Activated naive CD4-positive, alpha-beta T cell treated with anti-CD3 and anti-CD28 coated beads, Interleukin-2, amount 50 U/mL, for 24 hours (primary cell): ENCODE data around the gene MAML2.

ENCODE experiments used
- H3K27ac Mint-ChIP-seq: one replicate; pipeline ENCODE4 v1.8.0; 2021; ENCODE audit warnings: mild to moderate bottlenecking, mixed read lengths
- H3K27me3 Mint-ChIP-seq: one replicate; pipeline ENCODE4 v1.8.0; 2021; ENCODE audit warnings: mixed read lengths
- H3K36me3 Mint-ChIP-seq: one replicate; pipeline ENCODE4 v1.8.0; 2021; ENCODE audit warnings: mixed read lengths
- H3K4me1 Mint-ChIP-seq: one replicate; pipeline ENCODE4 v1.8.0; 2021; ENCODE audit warnings: mixed read lengths
- H3K4me3 Mint-ChIP-seq: one replicate; pipeline ENCODE4 v1.8.0; 2021; ENCODE audit warnings: mild to moderate bottlenecking, mixed read lengths
- H3K9me3 Mint-ChIP-seq: one replicate; pipeline ENCODE4 v1.8.0; 2021; ENCODE audit warnings: mixed read lengths

The MAML2 gene

DNA sequence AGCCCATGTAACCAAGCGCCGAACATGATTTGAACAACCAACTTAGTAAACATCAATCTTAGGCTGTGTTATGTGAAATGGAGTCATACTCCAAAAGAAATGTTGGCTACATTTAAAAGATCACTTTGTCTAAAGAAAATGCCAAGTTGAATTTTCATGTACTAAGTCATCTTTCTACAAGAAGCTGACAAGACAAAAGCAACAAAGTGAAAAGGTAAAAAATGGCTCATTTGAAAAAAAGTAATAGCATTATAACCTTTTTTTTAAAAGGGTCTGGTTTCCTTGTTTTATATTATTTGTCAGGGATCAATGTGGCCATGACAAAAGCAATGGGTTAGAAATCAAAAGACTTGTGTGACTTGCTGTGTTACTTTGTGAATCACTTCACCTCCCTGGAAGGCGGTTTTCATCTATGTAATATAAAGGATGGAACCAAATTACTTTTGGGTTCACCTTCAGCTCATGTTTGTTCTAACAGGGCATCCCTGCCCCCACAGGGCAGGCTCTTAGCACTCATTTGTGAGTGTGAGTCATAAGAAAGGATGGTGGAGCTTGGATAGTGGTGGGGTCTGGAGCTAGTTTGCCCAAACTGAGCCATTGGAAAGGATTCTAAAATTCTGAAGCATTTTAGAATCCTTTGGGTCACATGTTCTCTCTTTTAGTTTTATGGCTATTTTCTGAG, 287.1 kb downstream of the MAML2 start:
- Mint-ChIP-seq H3K9me3 (peaks cover 5% of the 10 kb centered on the region), H3K27me3 (no peaks in the 10 kb centered on the region), H3K4me3 (no peak overlapping the region), H3K27ac (peak overlapping the region; percentile 91), H3K4me1 (peaks cover 84% of the 10 kb centered on the region), H3K36me3 (peaks cover 38% of the 10 kb centered on the region)

DNA sequence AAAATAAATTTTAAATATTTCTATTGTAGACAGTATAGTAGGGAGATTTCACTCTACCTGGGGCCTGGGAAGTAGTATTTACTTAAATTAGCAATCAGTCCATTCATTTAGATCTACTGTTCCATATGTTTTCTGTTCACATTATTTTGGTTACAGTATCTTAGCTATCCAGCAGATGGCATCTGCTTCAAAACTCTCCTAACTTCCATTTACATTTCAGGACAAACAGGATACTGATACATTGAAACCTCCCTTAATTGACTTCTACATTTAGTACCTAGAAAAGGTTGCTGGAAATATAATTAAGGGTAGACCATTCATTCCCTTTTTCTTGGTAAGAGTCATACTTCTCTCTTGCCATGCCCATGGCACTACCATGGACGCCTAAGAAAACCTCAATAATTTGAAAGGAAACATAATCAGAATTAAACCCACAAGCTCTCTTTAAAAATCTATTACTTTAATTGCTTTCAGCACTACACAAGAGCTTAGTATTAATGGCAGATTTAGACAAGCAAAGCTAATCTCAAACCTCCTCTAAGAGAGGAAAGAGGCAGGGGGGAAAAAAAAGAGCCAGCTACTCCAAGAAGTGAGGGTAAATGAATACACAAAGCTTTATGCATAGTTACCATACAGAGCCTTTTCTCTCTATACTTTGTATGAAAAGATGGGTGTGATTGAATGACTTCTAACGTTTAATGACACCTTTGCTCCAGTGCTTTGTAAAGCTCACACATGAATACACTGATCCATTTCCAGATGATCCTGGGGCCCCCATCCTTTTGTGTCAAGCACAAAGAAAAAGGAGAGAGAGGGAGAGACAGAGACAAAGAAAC, 287.9 kb downstream of the MAML2 start:
- peaks cover 40% of the 10 kb centered on the region for H3K36me3 Mint-ChIP-seq
- peak overlapping the region; percentile 91 for H3K27ac Mint-ChIP-seq
- H3K9me3 Mint-ChIP-seq, result peaks cover 9% of the 10 kb centered on the region
- no peaks in the 10 kb centered on the region for H3K27me3 Mint-ChIP-seq
- peak overlapping the region; percentile 36 for H3K4me3 Mint-ChIP-seq
- H3K4me1 Mint-ChIP-seq, result peaks cover 84% of the 10 kb centered on the region

DNA sequence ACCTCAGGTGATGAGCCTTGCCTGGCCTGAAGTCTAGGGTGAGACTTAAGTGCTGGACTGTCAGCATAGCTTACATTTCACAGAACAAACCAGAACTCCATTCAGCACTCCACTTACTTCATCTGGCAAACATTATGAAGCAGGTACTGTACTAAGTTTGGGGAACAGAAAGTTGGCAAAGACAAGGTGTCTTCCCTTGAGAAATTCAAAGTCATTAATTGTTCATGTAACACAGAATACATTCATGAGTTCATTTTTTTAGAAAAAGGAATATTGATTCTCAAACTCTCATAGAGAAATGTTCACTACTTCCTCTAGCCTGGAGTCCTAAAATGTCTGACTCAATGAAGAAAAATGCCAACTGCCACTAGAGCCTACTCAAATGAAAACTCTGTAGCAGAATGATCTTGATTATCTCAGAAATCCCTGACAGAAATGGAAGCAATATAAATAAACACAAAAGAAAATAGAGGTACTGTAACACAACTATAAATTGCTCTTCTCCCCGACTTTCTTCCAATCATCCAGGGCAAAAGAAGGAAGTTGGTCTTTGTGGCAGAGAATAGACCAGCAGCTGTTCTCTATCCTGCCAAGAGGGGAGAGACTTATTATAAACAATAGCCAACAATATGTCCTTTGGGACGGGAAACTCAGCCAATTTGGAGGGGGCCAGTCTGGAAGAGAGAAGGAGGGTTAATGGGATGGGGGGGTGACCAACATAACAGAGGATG, 289.9 kb downstream of the MAML2 start:
- Mint-ChIP-seq H3K4me1 (peaks cover 87% of the 10 kb centered on the region), H3K4me3 (no peak overlapping the region), H3K36me3 (peaks cover 36% of the 10 kb centered on the region), H3K27ac (peak overlapping the region; percentile 61), H3K27me3 (no peaks in the 10 kb centered on the region), H3K9me3 (peaks cover 10% of the 10 kb centered on the region)

DNA sequence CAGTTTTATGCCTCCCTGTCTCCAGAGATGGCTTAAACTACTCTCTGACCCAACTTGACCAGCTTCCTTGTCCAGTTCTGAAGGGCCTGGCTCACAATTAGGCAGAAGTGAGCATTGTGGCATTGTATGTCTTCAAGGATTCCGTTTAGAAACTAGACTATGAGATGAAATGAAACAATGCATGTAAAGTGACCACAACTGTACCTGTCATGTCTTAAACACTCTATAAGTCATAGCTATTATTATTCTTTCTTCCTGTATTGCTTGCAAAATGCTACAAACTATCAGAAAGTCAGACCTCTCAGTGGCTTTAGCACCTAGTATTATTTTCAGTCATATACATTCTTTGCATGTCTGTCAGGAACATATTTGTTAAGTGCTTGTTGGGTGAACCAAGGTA, 291.2 kb downstream of the MAML2 start:
- H3K27ac Mint-ChIP-seq, result peak overlapping the region; percentile 80
- peaks cover 10% of the 10 kb centered on the region for H3K9me3 Mint-ChIP-seq
- peaks cover 82% of the 10 kb centered on the region for H3K4me1 Mint-ChIP-seq
- H3K36me3 Mint-ChIP-seq, result peaks cover 31% of the 10 kb centered on the region
- H3K27me3 Mint-ChIP-seq, result no peaks in the 10 kb centered on the region
- no peak overlapping the region for H3K4me3 Mint-ChIP-seq

DNA sequence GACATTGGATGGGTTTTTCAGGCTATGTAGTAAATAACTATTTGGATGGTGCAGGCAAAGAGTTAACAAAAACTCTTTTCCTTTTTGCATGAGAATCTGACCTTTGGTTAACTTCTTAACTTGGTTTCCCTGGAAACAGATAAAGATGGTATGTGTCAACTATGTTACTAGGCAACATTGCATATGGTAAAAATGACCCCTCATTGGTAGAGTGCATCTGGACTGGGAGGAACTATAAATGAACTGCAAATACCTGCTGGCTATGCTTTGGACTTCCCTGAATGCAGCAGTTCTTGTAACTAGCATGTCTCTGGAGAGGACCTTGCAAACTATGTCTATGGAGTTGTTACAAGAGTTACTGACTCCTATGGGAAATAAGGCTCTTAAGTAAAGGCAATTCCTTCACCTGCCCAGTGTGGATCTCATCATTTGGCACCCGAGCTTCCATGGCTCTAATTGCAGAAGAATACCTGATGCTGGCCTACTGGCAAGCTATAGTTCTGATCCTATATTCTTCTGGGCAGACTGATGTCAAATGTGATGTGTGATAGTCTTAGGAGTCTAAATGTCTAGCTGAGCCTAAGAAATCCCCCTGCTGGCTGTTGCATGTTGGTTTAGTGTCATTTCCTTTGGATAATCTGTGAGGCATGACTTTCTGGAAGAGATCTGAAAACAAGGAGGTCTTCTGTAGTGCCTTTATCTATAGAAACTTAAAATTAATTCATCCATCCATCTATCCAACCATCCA, 292.4 kb downstream of the MAML2 start:
- H3K27ac Mint-ChIP-seq, result no peak overlapping the region

DNA sequence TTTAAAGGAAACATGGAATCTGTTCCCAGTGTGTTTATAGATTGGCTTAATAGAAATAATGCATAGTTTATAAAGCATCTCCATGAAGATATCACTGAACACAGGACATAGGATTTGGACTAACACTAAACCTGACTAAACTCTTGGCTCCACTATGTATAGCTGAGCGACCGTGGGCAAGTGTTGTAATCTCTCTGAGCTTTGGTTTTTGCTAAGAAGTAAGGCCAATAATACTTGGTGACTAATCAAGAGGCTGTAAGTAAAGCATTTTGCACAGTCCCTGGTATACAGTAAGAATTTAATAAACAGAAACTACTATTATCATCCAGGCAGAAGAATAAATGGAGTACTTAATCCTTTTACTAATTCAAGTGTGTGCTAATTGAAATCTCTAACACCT, 293.6 kb downstream of the MAML2 start:
- Mint-ChIP-seq H3K4me3 (no peak overlapping the region), H3K4me1 (peaks cover 78% of the 10 kb centered on the region), H3K27ac (no peak overlapping the region), H3K9me3 (peaks cover 10% of the 10 kb centered on the region), H3K36me3 (peaks cover 37% of the 10 kb centered on the region), H3K27me3 (no peaks in the 10 kb centered on the region)

More for the DNA sequence above, 292.4 kb downstream of the MAML2 start:
- Mint-ChIP-seq H3K27me3 (no peaks in the 10 kb centered on the region), H3K36me3 (peaks cover 36% of the 10 kb centered on the region), H3K9me3 (peaks cover 10% of the 10 kb centered on the region), H3K4me3 (no peak overlapping the region), H3K4me1 (peaks cover 82% of the 10 kb centered on the region)

DNA sequence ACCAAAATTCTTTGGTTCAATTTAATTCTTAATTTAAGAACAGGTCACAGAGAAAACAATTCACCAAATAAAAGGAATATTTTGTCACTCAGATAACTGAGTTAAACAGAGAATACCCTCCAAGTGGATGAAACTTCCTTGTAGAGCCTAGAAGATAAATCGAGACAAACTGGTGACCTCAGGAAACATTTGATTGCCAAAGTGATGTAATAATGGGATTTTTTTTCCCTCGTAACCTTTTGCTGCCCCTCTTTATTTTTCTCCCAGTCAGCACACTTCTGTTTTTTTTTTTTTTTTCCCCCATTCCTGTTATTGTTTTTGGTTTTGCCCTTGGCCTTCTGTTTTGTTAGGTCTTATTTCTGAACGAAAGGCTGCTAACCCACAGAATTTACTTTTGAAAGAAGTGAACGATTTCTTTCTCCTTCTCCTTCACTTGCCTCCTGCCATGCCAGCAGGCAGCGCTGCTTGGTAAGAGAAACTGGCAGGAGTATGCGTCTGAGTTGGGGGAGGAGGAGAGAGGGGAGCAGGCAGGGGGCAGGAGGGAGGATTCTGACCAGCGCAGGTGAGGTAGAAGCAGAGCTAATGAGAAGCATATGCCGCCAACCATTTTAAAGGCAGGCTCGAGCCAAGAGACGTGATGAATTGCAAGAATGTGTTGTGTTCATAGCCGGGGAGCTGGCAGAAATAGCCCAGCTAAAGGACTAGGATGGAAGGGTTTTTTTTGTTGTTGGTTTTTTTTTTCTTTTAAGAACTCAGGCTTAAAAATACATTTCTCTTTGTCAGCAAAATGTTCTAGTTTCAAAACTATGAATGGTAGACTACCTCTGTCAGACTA, 297.2 kb downstream of the MAML2 start:
- no peak overlapping the region for H3K4me3 Mint-ChIP-seq
- peaks cover 80% of the 10 kb centered on the region for H3K4me1 Mint-ChIP-seq
- H3K9me3 Mint-ChIP-seq, result peaks cover 5% of the 10 kb centered on the region
- no peaks in the 10 kb centered on the region for H3K27me3 Mint-ChIP-seq
- peak overlapping the region; percentile 86 for H3K27ac Mint-ChIP-seq
- peaks cover 29% of the 10 kb centered on the region for H3K36me3 Mint-ChIP-seq

DNA sequence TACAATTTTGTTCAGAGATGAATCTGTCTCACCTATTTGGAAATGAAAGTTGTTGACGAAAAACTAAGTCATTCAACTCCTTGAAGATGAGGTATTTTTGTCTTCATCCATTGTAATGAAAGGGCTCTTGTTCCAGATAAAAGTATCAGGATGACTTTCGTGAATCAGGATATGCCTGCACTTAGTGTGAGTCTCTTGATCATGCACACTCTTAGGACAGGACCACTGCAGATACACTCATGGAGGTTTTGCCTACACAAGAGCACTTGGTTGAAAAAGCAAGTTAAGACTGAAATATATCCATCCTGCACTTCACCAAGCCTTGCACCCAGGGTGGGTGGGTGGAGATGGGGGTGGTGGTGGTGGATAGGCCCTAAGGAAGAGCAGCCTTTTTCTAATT, 298.2 kb downstream of the MAML2 start:
- Mint-ChIP-seq H3K27me3 (no peaks in the 10 kb centered on the region), H3K4me3 (no peak overlapping the region), H3K4me1 (peaks cover 70% of the 10 kb centered on the region), H3K9me3 (no peaks in the 10 kb centered on the region), H3K27ac (no peak overlapping the region), H3K36me3 (peaks cover 22% of the 10 kb centered on the region)

DNA sequence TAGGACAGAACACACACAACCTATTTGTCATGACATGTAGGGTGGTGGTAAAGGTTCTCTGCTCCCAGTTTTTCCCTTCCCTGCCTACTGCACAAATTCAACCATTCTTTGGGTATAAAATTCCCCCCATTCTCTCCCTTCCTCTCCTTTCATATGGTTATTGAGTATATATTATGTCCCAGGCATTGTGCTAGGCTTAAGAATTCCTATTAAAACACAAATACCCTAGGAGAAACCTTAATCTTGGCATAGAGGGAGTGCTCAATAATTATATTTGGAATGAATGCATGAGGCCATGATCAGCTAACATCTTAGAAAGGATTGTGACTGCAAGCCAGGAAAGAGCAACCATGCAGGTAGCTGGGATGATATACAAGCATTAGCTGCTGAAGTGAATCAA, 298.7 kb downstream of the MAML2 start:
- H3K27ac Mint-ChIP-seq, result no peak overlapping the region
- H3K36me3 Mint-ChIP-seq, result peaks cover 20% of the 10 kb centered on the region
- no peaks in the 10 kb centered on the region for H3K27me3 Mint-ChIP-seq
- H3K4me1 Mint-ChIP-seq, result peaks cover 70% of the 10 kb centered on the region
- H3K9me3 Mint-ChIP-seq, result no peaks in the 10 kb centered on the region
- no peak overlapping the region for H3K4me3 Mint-ChIP-seq

DNA sequence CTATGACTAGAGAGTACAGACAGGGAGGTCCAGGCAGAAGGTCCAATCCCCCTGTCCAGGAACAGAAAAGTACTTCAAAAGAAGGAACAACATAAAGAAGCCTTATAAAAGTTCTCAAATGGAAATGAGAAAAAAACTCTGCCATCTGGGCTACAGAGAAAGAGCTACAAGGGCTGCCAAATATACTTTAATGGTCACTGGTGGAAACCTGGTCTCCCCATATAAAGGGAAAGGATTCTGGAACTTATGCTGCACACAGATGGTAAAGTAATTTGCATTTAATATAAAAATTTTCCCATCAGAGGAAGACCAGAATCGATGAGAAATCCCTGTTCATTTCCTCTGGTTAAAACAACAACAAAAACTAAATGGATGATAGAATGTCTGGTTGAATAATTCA, 299.7 kb downstream of the MAML2 start:
- Mint-ChIP-seq H3K27me3 (no peaks in the 10 kb centered on the region), H3K9me3 (no peaks in the 10 kb centered on the region), H3K27ac (peak overlapping the region; percentile 41), H3K4me1 (peaks cover 73% of the 10 kb centered on the region), H3K36me3 (peaks cover 23% of the 10 kb centered on the region), H3K4me3 (no peak overlapping the region)

DNA sequence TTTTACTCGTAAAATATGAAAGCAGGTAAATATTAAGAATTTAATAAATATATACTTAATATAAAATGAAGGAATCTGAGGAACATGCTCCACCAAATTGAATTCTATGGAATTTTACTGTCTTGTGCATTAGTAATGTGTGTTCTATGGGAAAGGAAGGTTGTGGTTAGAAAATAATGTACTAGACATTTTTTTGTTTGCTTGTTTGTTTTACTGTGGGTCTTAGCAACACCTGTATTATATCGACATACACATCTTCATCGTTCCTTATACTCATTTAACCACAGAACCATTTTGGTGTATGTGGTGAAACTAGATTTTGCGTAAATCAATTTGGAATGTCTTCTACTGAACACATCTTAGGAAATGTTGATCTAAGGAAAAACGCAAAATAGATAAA, 304.9 kb downstream of the MAML2 start:
- peaks cover 22% of the 10 kb centered on the region for H3K36me3 Mint-ChIP-seq
- no peaks in the 10 kb centered on the region for H3K9me3 Mint-ChIP-seq
- H3K27me3 Mint-ChIP-seq, result no peaks in the 10 kb centered on the region
- H3K27ac Mint-ChIP-seq, result no peak overlapping the region
- peaks cover 82% of the 10 kb centered on the region for H3K4me1 Mint-ChIP-seq
- H3K4me3 Mint-ChIP-seq, result no peak overlapping the region

DNA sequence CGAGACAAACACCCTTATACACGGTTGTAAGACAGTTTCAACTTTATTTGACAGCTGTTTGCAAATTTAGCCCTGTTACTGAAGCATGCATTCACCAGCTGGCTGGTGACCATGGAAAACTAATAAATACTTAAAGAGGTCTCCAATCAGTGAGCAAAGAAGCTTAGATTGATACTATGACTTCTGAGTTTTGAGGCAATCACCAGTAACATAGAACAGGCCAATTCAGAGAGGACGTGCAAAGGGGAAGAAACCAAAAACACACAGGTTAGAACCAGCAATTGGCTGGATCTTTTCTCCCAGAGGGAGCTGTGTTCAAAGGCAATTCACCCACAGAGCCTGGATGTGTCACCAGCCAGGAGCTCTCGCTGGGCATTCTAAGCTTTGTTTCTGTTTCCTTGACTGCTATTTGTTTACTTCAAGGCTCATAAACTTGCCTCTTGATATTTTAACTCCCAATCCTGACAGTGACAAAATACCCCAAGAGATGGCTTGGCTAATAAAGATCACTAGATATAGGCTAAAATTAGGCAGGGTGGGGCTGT, 305.5 kb downstream of the MAML2 start:
- Mint-ChIP-seq H3K4me1 (peaks cover 83% of the 10 kb centered on the region), H3K4me3 (no peak overlapping the region), H3K27me3 (no peaks in the 10 kb centered on the region), H3K9me3 (no peaks in the 10 kb centered on the region), H3K27ac (no peak overlapping the region), H3K36me3 (peaks cover 24% of the 10 kb centered on the region)

DNA sequence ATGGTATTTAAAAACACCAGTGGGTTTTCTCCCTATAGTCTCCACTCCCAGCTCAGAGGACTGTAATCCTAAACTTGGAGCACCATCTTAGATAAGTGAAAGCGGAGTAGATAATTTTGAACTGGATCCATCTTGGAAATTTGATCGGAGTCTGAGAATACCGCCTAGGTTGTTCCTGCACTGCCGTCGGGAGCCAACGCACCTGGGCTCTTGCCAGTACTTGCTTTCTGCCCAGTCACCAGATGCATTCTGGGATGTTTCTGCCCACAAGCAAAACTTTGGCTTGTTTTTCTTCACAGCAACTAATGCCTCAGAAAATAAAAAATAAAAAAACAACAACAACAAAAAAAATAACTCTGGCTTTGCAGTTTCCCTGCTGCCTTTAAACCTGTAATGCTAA, 306.1 kb downstream of the MAML2 start:
- Mint-ChIP-seq H3K9me3 (no peaks in the 10 kb centered on the region), H3K4me3 (no peak overlapping the region), H3K27ac (no peak overlapping the region), H3K36me3 (peaks cover 21% of the 10 kb centered on the region), H3K27me3 (no peaks in the 10 kb centered on the region), H3K4me1 (peaks cover 80% of the 10 kb centered on the region)

DNA sequence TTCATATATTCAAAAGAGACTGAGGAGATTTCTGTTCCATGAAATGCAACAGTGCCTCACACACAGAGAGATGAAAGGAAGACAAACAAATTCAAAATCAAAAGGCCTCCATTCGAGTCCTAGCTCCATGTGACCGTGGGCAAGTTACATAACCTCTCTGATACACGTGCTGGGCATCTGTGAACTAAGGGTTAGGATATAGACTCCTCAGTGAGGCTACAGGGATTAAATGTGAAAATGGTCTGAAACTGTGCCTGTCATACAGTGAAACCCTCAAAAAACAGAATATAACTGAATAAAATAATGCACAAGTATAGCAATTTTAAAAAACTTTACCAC, 307.3 kb downstream of the MAML2 start:
- Mint-ChIP-seq H3K27ac (peak overlapping the region; percentile 1), H3K27me3 (no peaks in the 10 kb centered on the region), H3K36me3 (peaks cover 19% of the 10 kb centered on the region), H3K4me3 (no peak overlapping the region), H3K9me3 (no peaks in the 10 kb centered on the region), H3K4me1 (peaks cover 76% of the 10 kb centered on the region)
